AG04450 (cell line): Measurements from ENCODE around the gene SLC1A4. TPM values are rescaled to one million over a fixed set of nuclear protein-coding genes. Genes with fewer than 3 reads are reported as not detected.
"Not testable (repeated sequence)": the region's sequence is repeated elsewhere in the genome, so short reads cannot be mapped to it uniquely, and the experiment has no call there.

Experiments used
- CTCF ChIA-PET: fragments of 300-600, 350-600 bp; formaldehyde crosslinking; extraction: SDS; loops from one replicate; lab custom pipeline; 2022; ENCODE audit warnings: antibody characterized with exemption, inconsistent platforms; lab: Charles Lee
- POLR2A ChIA-PET: fragments of 350-600 bp; formaldehyde crosslinking; extraction: SDS; loops from one replicate; lab custom pipeline; 2021; ENCODE audit warnings: antibody characterized with exemption, inconsistent platforms; lab: Yijun Ruan, JAX
- DNase-seq: peaks from one replicate; pipeline ENCODE4 v3.0.0-alpha.2; 2011; ENCODE audit warnings: low read depth, low spot score
- H3K27ac ChIP-seq: one replicate; pipeline ENCODE4 v1.5.1; 2012; ENCODE audit warnings: low read depth, low read length, control low read depth
- H3K27me3 ChIP-seq: one replicate; pipeline ENCODE4 v1.6.0; 2012; ENCODE audit warnings: low read length; ENCODE audit not compliant: control insufficient read depth, insufficient read depth
- H3K4me3 ChIP-seq: 2 replicates; pipeline ENCODE4 v1.5.1; 2011; ENCODE audit warnings: mild to moderate bottlenecking, low read depth, low read length, control low read depth
- H3K9me3 ChIP-seq: 2 replicates; pipeline ENCODE4 v1.5.1; 2012; ENCODE audit warnings: low read length; ENCODE audit not compliant: control insufficient read depth, insufficient read depth
- CTCF ChIP-seq: IDR thresholded peaks from 2 replicates; pipeline ENCODE4 v1.5.1; 2011; ENCODE audit warnings: low read depth, low read length, control low read depth, inconsistent platforms
- polyA plus RNA-seq: library from polyadenylated mRNA; depleted of rRNA; stranded (reverse); fragments of >200 nt; gene quantifications from 2 replicates; pipeline ENCODE4 v1.2.3, GENCODE V29; 2011

Gene SLC1A4
- polyA plus RNA-seq, 1 experiment = 24.8 TPM

- DNase-seq = no peak
- Histone ChIP-seq H3K27ac (no peak overlapping the region), H3K4me3 (no peak overlapping the region), H3K9me3 (no peaks in the 10 kb centered on the region), H3K27me3 (peaks cover 8% of the 10 kb centered on the region)
- ChIA-PET POLR2A (no interaction called here), CTCF (interaction anchor here (0.5 kb wide), 1 partner anchor 77 kb away, joined by 3 read pairs; no protein-coding TSS in a partner anchor)
- no peak for TF ChIP-seq CTCF
These were observed 33.7 kb upstream of the SLC1A4 start for GRCh38 chr2:64955467-64955866.

- ChIA-PET CTCF (interaction anchor here (0.6 kb wide), 1 partner anchor 22 kb away, joined by 4 read pairs; no protein-coding TSS in a partner anchor), POLR2A (no interaction called here)
- no peak for DNase-seq
- Histone ChIP-seq H3K9me3 (no peaks in the 10 kb centered on the region), H3K4me3 (no peak overlapping the region), H3K27ac (no peak overlapping the region), H3K27me3 (peaks cover 9% of the 10 kb centered on the region)
- TF ChIP-seq CTCF = no peak
These were observed 31.9 kb upstream of the SLC1A4 start for GRCh38 chr2:64957109-64957903.

- ChIA-PET CTCF (no interaction called here), POLR2A (no interaction called here)
- Histone ChIP-seq H3K9me3 (no peaks in the 10 kb centered on the region), H3K27ac (no peak overlapping the region), H3K4me3 (no peak overlapping the region), H3K27me3 (peaks cover 9% of the 10 kb centered on the region)
- TF ChIP-seq CTCF = no peak
- no peak for DNase-seq
These were observed 30.6 kb upstream of the SLC1A4 start for GRCh38 chr2:64958556-64958955.

- no peak overlapping the region for H3K27ac ChIP-seq
- POLR2A ChIA-PET = no interaction called here
- peaks cover 6% of the 10 kb centered on the region for H3K27me3 ChIP-seq
- no peaks in the 10 kb centered on the region for H3K9me3 ChIP-seq
- CTCF ChIA-PET = no interaction called here
- TF ChIP-seq CTCF = no peak
- no peak for DNase-seq
- no peak overlapping the region for H3K4me3 ChIP-seq
These were observed 28.4 kb upstream of the SLC1A4 start for GRCh38 chr2:64960819-64961218.

- CTCF ChIA-PET = interaction anchor here (0.6 kb wide), 1 partner anchor 276 kb away, joined by 7 read pairs; no protein-coding TSS in a partner anchor
- H3K9me3 ChIP-seq, H3K27ac ChIP-seq, POLR2A ChIA-PET, H3K4me3 ChIP-seq, DNase-seq: not testable (repeated sequence)
- H3K27me3 ChIP-seq = peaks cover 11% of the 10 kb centered on the region
These were observed 26.1 kb upstream of the SLC1A4 start for GRCh38 chr2:64963138-64963537.
